NT2/D1 (cell line): ENCODE measurements around the gene DIP2C.
"Not testable (repeated sequence)": the region's sequence is repeated elsewhere in the genome, so short reads cannot be mapped to it uniquely, and the experiment has no call there.

ENCODE experiments used
- DNase-seq: peaks from one replicate; pipeline ENCODE4 v3.0.0-alpha.2; 2011; ENCODE audit warnings: low read depth, low spot score
- H3K27me3 ChIP-seq: 2 replicates; pipeline ENCODE4 v1.6.0; 2011; ENCODE audit warnings: mild to moderate bottlenecking; ENCODE audit not compliant: insufficient read length, insufficient read depth
- H3K36me3 ChIP-seq: 2 replicates; pipeline ENCODE4 v1.6.1; 2011; ENCODE audit warnings: mild to moderate bottlenecking, low read length, mixed read lengths; ENCODE audit not compliant: insufficient read depth, insufficient read length
- H3K4me1 ChIP-seq: 2 replicates; pipeline ENCODE4 v1.5.1; 2011; ENCODE audit not compliant: insufficient read depth, insufficient read length
- H3K4me3 ChIP-seq: 2 replicates; pipeline ENCODE4 v1.5.1; 2011; ENCODE audit warnings: low read depth; ENCODE audit not compliant: insufficient read length
- H3K9ac ChIP-seq: 2 replicates; pipeline ENCODE4 v1.6.0; 2011; ENCODE audit warnings: low read depth; ENCODE audit not compliant: insufficient read length
- H3K9me3 ChIP-seq: 2 replicates; pipeline ENCODE4 v1.5.1; 2011; ENCODE audit warnings: mild to moderate bottlenecking, low read length; ENCODE audit not compliant: insufficient read depth
- SUZ12 ChIP-seq: IDR thresholded peaks from 2 replicates; pipeline ENCODE4 v1.6.1; 2011; ENCODE audit not compliant: insufficient read length, insufficient read depth; ENCODE audit errors: extremely low read depth
- YY1 ChIP-seq: IDR thresholded peaks from 2 replicates; pipeline ENCODE4 v1.6.1; 2011; ENCODE audit not compliant: insufficient read length, insufficient read depth
- ZNF274 ChIP-seq: IDR thresholded peaks from 2 replicates; pipeline ENCODE4 v1.6.1; 2011; ENCODE audit warnings: mild to moderate bottlenecking, low read depth, low read length

DIP2C gene

GRCh38 chr10:404991-405390, 284.5 kb downstream of the DIP2C start:
- peaks cover 17% of the 10 kb centered on the region for H3K36me3 ChIP-seq
- DNase-seq: no peak
- H3K4me3 ChIP-seq: no peak overlapping the region
- TF ChIP-seq SUZ12 (no peak), ZNF274 (no peak), YY1 (no peak)
- no peaks in the 10 kb centered on the region for H3K9me3 ChIP-seq
- H3K27me3 ChIP-seq: no peaks in the 10 kb centered on the region
- no peak overlapping the region for H3K9ac ChIP-seq
- no peaks in the 10 kb centered on the region for H3K4me1 ChIP-seq

- peaks cover 14% of the 10 kb centered on the region for H3K36me3 ChIP-seq
- H3K4me1 ChIP-seq: no peaks in the 10 kb centered on the region
- no peak for DNase-seq
- TF ChIP-seq YY1: no peak
- TF ChIP-seq ZNF274: no peak
- TF ChIP-seq SUZ12: no peak
- H3K4me3 ChIP-seq: no peak overlapping the region
- no peaks in the 10 kb centered on the region for H3K27me3 ChIP-seq
- H3K9me3 ChIP-seq: no peaks in the 10 kb centered on the region
- H3K9ac ChIP-seq: no peak overlapping the region
These were observed 285.1 kb downstream of the DIP2C start for GRCh38 chr10:404346-404745.

- H3K4me3 ChIP-seq: no peak overlapping the region
- no peak for DNase-seq
- TF ChIP-seq YY1: no peak
- no peak for TF ChIP-seq SUZ12
- no peak for TF ChIP-seq ZNF274
- H3K27me3 ChIP-seq: no peaks in the 10 kb centered on the region
- no peaks in the 10 kb centered on the region for H3K9me3 ChIP-seq
- no peak overlapping the region for H3K9ac ChIP-seq
- H3K4me1 ChIP-seq: peaks cover 6% of the 10 kb centered on the region
- H3K36me3 ChIP-seq: peaks cover 3% of the 10 kb centered on the region
These were observed 290.5 kb downstream of the DIP2C start for GRCh38 chr10:398954-399353.

- Histone ChIP-seq H3K9ac (no peak overlapping the region), H3K27me3 (no peaks in the 10 kb centered on the region), H3K4me3 (no peak overlapping the region), H3K9me3 (no peaks in the 10 kb centered on the region), H3K4me1 (peaks cover 6% of the 10 kb centered on the region), H3K36me3 (peaks cover 3% of the 10 kb centered on the region)
- DNase-seq: no peak
- TF ChIP-seq YY1 (no peak), SUZ12 (no peak), ZNF274 (no peak)
These were observed 292.0 kb downstream of the DIP2C start for GRCh38 chr10:397321-398068.

- H3K27me3 ChIP-seq: no peaks in the 10 kb centered on the region
- no peak for DNase-seq
- H3K4me3 ChIP-seq: no peak overlapping the region
- peaks cover 3% of the 10 kb centered on the region for H3K36me3 ChIP-seq
- TF ChIP-seq SUZ12 (no peak), YY1 (no peak), ZNF274 (no peak)
- no peaks in the 10 kb centered on the region for H3K9me3 ChIP-seq
- H3K4me1 ChIP-seq: peaks cover 6% of the 10 kb centered on the region
- H3K9ac ChIP-seq: no peak overlapping the region
These were observed 292.8 kb downstream of the DIP2C start for GRCh38 chr10:396535-397220.

GRCh38 chr10:396107-396506, 293.4 kb downstream of the DIP2C start:
- Histone ChIP-seq H3K27me3 (no peaks in the 10 kb centered on the region), H3K36me3 (peaks cover 3% of the 10 kb centered on the region), H3K9ac (no peak overlapping the region), H3K4me3 (no peak overlapping the region), H3K9me3 (no peaks in the 10 kb centered on the region), H3K4me1 (peaks cover 6% of the 10 kb centered on the region)
- no peak for DNase-seq
- no peak for TF ChIP-seq ZNF274
- no peak for TF ChIP-seq SUZ12
- TF ChIP-seq YY1: no peak

- Histone ChIP-seq H3K9me3 (no peaks in the 10 kb centered on the region), H3K4me1 (peaks cover 6% of the 10 kb centered on the region), H3K9ac (no peak overlapping the region), H3K4me3 (no peak overlapping the region), H3K36me3 (peaks cover 3% of the 10 kb centered on the region), H3K27me3 (no peaks in the 10 kb centered on the region)
- DNase-seq: no peak
- TF ChIP-seq YY1 (no peak), ZNF274 (no peak), SUZ12 (no peak)
These were observed 293.8 kb downstream of the DIP2C start for GRCh38 chr10:395665-396064.

GRCh38 chr10:394439-395101, 294.9 kb downstream of the DIP2C start:
- H3K4me3 ChIP-seq, DNase-seq, H3K9me3 ChIP-seq, H3K27me3 ChIP-seq, H3K4me1 ChIP-seq, H3K9ac ChIP-seq: not testable (repeated sequence)
- peaks cover 14% of the 10 kb centered on the region for H3K36me3 ChIP-seq
